Heart right ventricle (tissue), 16 donors: ENCODE measurements around the gene PDXK. TPM values are rescaled to one million over a fixed set of nuclear protein-coding genes. Genes with fewer than 3 reads are reported as not detected.
A peak's percentile ranks its signal among the peaks of the same experiment; 100 is the strongest.

Source experiments
- ATAC-seq, 8 donors: fragments of 200-7000 bp; cut with Tn5 transposase; one replicate each; pipeline ENCODE4 v1.9.1; 2020; ENCODE audit warnings: mild to moderate bottlenecking in 8 of 8, moderate library complexity in 8 of 8, moderate number of reproducible peaks in 1 of 8
- DNase-seq, 2 donors: peaks; one replicate each; pipeline ENCODE4 v3.0.0-alpha.2; 2020
- H3K27ac ChIP-seq, 10 donors: fragments of 200-600 bp; sonication (generic) in 2 of 10; one replicate each; pipeline versions ENCODE4 v1.5.0 to v1.8.0; 2020 to 2022; ENCODE audit warnings: mild to moderate bottlenecking in 3 of 10
- H3K27me3 ChIP-seq, 7 donors: fragments of 200-600 bp; one replicate each; pipeline ENCODE4 v1.8.0; 2021 to 2022; ENCODE audit warnings: mild to moderate bottlenecking in 2 of 7
- H3K36me3 ChIP-seq, 9 donors: fragments of 200-600 bp; sonication (generic) in 1 of 9; one replicate each; pipeline versions ENCODE4 v1.5.0 to v1.8.0; 2020 to 2022; ENCODE audit warnings: mild to moderate bottlenecking in 2 of 9
- H3K4me1 ChIP-seq, 9 donors: fragments of 200-600 bp; sonication (generic) in 1 of 9; one replicate each; pipeline versions ENCODE4 v1.5.0 to v1.8.0; 2020 to 2022; ENCODE audit warnings: mild to moderate bottlenecking in 4 of 9
- H3K4me3 ChIP-seq, 10 donors: fragments of 200-600 bp; sonication (generic) in 2 of 10; one replicate each; pipeline versions ENCODE4 v1.5.0 to v1.8.0; 2020 to 2022; ENCODE audit warnings: mild to moderate bottlenecking in 7 of 10, moderate library complexity in 2 of 10
- H3K9me3 ChIP-seq, 11 donors: fragments of 200-600 bp in 10 of 11; sonication (generic) in 2 of 11; one replicate each; pipeline versions ENCODE4 v1.5.0 to v1.8.0; 2013 to 2022; ENCODE audit warnings: mild to moderate bottlenecking in 2 of 11, control low read depth in 1 of 11, moderate library complexity in 1 of 11
- WGBS, 2 donors: extraction: QIAGEN DNeasy Blood & Tissue Kit; methylation state at CpG; one replicate each; pipeline ENCODE4 v1.1.7; 2013; ENCODE audit warnings: inconsistent platforms in 1 of 2; 5-methylcytosine and 5-hydroxymethylcytosine counted together
- intact Hi-C, 10 donors: fragments of 100-400 bp; cut with DNase I; formaldehyde crosslinking; loops; one replicate each; pipeline versions ENCODE4 v1.11.1 to v1.14.2; 2022
- polyA plus RNA-seq, 2 donors: library from polyadenylated mRNA; stranded (reverse); fragments of 200-250 nt; gene quantifications; one replicate each; pipeline ENCODE4 v1.2.3, GENCODE V29; 2013
- total RNA-seq, 10 donors: library from RNA; stranded (reverse); fragmentation: NEBNext Ultra II Directional in 3 of 10; extraction: Animal tissue kit (Norgen Biotek cat#: 25700) in 3 of 10; gene quantifications; one replicate each; pipeline versions ENCODE4 v1.2.1 to v1.2.4, GENCODE V29; 2021 to 2023
- TF ChIP-seq, protein P1 (sequence below), 9 donors: fragments of 200-600 bp; sonication (generic) in 2 of 9; IDR thresholded peaks; one replicate each; pipeline versions ENCODE4 v1.5.0 to v1.8.0; 2021 to 2022; ENCODE audit warnings: antibody characterized with exemption in 9 of 9, mild to moderate bottlenecking in 5 of 9, moderate library complexity in 1 of 9
- donor health status: Arrhythmogenic right ventricular cardiomyopathy.
- donor health status: ischemic (EF 13 %, LVEDD 7.1; RV severe dilation, severe dysfunction).
- donor health status: healthy with polysubstance abuse.
- donor health status: DM: no; HTN: yes; CAD: no.
- donor health status: DM: no; HTN: no; CAD: no.
- donor health status: ischemic (EF 25% LVEDD 6.9; RV normal size, moderate dysfunction).
- donor health status: ischemic (EF 25% LVEDD 5.7; RV mildly dilated, moderate dysfunction).
- donor health status: healthy.
- donor health status: DM: yes; HTN: yes; CAD: no.
- donor health status: Ischemic cardiomyopathy.
- donor health status: ischemic (EF 35%, LVEDD 5.7; RV mildly dilated, moderate dysfunction).
- donor health status: nonischemic (EF 11% LVEDD 7.7; RV severe dilation, severe dysfunction).
- donor health status: DM: yes; HTN: yes; CAD: no.
- donor health status: PGD.
- donor health status: ischemic (EF 29% LVEDD 5.4; RV normal size, mild dysfunction).
- donor health status: nonischemic (EF 23%, LVEDD 6.1; RV moderate dilation, normal function).

PDXK gene
- total and polyA plus RNA-seq, 12 donors: 47.8 to 102 (median 73.0) TPM

DNA sequence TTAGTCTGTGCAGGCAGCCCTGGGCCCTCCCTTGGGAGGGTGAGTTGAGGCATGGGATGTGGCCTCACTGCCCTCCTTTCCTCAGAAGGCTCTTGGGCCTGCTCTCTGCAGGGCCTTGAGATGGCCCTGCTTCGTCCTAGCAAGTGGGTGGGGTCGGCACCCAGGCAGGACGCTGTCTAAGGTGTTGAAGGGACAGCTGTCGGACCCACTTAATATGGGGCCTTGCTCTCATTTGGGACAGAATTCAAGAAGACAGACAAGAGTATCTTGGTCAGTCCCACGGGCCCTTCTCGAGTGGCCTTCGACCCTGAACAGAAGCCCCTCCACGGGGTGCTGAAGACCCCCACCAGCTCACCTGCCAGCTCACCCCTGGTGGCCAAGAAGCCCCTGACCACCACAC, 26.0 kb upstream of the PDXK start:
- no peaks in the 10 kb centered on the region for H3K9me3 ChIP-seq
- intact Hi-C loops: no loop called here
- TF ChIP-seq, protein P1, sequence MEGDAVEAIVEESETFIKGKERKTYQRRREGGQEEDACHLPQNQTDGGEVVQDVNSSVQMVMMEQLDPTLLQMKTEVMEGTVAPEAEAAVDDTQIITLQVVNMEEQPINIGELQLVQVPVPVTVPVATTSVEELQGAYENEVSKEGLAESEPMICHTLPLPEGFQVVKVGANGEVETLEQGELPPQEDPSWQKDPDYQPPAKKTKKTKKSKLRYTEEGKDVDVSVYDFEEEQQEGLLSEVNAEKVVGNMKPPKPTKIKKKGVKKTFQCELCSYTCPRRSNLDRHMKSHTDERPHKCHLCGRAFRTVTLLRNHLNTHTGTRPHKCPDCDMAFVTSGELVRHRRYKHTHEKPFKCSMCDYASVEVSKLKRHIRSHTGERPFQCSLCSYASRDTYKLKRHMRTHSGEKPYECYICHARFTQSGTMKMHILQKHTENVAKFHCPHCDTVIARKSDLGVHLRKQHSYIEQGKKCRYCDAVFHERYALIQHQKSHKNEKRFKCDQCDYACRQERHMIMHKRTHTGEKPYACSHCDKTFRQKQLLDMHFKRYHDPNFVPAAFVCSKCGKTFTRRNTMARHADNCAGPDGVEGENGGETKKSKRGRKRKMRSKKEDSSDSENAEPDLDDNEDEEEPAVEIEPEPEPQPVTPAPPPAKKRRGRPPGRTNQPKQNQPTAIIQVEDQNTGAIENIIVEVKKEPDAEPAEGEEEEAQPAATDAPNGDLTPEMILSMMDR (IDR thresholded peaks at IDR 0.05): no peak
- no peaks in the 10 kb centered on the region for H3K27me3 ChIP-seq
- no peak for DNase-seq
- peaks cover 0 to 7% (median 0%) of the 10 kb centered on the region in 9 donors for H3K4me1 ChIP-seq
- ATAC-seq: peak in 1 of 8 donors; percentile 27
- peaks cover 0 to 95% (median 43%) of the 10 kb centered on the region in 9 donors for H3K36me3 ChIP-seq
- H3K27ac ChIP-seq: no peak overlapping the region
- WGBS, 2 donors: 93 to 94% methylated on average over 8 of the region's 8 CpGs
- no peak overlapping the region for H3K4me3 ChIP-seq

DNA sequence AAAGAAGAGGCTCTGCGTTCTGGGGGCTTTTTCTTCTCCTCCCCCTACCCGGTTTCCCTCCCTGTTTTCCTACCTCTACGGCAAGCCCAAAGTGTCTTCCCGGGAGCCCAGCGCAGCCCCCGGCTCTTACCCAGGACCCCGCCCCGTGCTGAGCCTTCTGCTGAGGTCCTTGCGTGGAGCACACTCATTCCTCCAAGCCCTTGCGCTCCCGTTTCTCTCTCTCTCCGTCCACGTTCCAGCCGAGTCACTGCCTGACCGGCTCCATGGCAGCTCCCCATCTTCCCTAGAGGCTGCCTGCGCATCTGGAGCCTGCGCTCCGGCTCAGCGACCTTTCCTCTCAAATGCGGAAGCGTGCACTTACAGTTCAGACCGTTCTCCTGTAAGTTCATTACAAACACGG, 24.9 kb upstream of the PDXK start:
- ATAC-seq (no peak), DNase-seq (no peak)
- no peaks in the 10 kb centered on the region for H3K4me1 ChIP-seq
- TF ChIP-seq, protein P1 (IDR thresholded peaks at IDR 0.05): no peak
- H3K27ac ChIP-seq: no peak overlapping the region
- no peaks in the 10 kb centered on the region for H3K27me3 ChIP-seq
- 94 to 95% methylated on average over 23 of the region's 23 CpGs for WGBS, 2 donors
- H3K9me3 ChIP-seq: no peaks in the 10 kb centered on the region
- no peak overlapping the region for H3K4me3 ChIP-seq
- intact Hi-C loops: no loop called here
- peaks cover 0 to 85% (median 33%) of the 10 kb centered on the region in 9 donors for H3K36me3 ChIP-seq

DNA sequence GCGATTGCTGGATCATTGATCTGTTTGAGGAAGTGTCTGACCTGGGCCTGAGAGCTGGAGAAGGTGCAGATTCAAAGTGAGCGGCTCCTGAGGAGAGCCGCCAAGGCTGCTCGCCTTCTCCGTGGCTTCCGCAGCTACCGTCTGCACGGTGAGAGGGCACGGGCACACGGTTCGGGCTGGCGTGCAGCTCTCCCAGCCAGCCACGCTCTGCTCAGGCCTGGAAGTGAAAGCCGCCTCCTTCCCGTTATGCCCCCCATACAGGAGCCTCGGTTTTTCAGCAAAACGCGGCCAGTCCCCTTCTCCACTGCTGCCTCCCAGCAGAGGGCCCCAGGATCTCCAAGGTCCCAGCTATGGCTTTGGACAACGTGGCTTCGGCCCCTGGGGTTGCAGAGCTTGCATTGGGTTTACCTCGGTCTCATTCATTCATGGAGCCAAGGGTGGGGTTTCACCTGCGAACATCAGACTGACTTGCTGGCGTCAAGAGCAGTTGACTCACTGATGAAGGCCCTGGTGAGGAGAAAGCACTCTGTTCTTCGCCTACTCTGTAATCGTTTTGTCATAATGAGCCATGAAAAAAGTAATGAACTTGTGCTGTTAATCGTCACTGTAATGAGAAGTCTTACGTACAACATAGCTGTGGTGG, 24.4 kb upstream of the PDXK start:
- H3K4me1 ChIP-seq: no peaks in the 10 kb centered on the region
- TF ChIP-seq, protein P1 (IDR thresholded peaks at IDR 0.05): no peak
- no peak overlapping the region for H3K4me3 ChIP-seq
- ATAC-seq (no peak), DNase-seq (no peak)
- no peaks in the 10 kb centered on the region for H3K27me3 ChIP-seq
- no peaks in the 10 kb centered on the region for H3K9me3 ChIP-seq
- H3K27ac ChIP-seq: no peak overlapping the region
- WGBS, 2 donors: 94 to 96% methylated on average over 27 of the region's 27 CpGs
- peaks cover 0 to 79% (median 29%) of the 10 kb centered on the region in 9 donors for H3K36me3 ChIP-seq
- intact Hi-C loops: no loop called here

GRCh38 chr21:43696214-43696613, 22.7 kb upstream of the PDXK start:
- no peak overlapping the region for H3K4me3 ChIP-seq
- TF ChIP-seq, protein P1 (IDR thresholded peaks at IDR 0.05): no peak
- no peak overlapping the region for H3K27ac ChIP-seq
- no peaks in the 10 kb centered on the region for H3K27me3 ChIP-seq
- WGBS, 2 donors: 93 to 96% methylated on average over 17 of the region's 17 CpGs
- no peaks in the 10 kb centered on the region for H3K4me1 ChIP-seq
- peaks cover 0 to 62% (median 16%) of the 10 kb centered on the region in 9 donors for H3K36me3 ChIP-seq
- DNase-seq (no peak), ATAC-seq (peak in 1 of 8 donors; percentile 30)
- intact Hi-C loops: no loop called here
- H3K9me3 ChIP-seq: no peaks in the 10 kb centered on the region
